NCI-H2171 treated with DMSO at 0.1 percent for 48 hours (cell line): ENCODE data around the gene CEL.

Experiments used
- DNase-seq: peaks from one replicate; lab custom pipeline; 2025; lab: John Stamatoyannopoulos, UW

CEL gene

DNA sequence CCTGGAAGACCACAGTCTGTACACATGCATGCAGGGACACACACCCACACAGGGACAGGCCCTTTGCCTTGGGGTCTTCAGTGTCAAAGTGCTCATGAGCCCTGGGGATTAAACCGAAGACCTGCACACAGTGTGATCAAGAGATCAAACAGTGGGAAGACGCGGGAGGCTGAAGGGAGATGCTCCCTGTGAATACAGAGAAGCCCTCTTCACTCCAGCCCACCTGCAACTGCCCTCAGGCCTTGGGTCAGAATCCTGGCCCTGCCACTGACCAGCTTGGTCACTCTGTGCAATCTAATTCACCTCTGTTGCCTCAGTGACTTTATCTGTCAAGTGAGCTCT is 56.4 kb downstream of the CEL start:
- no peak for DNase-seq

DNA sequence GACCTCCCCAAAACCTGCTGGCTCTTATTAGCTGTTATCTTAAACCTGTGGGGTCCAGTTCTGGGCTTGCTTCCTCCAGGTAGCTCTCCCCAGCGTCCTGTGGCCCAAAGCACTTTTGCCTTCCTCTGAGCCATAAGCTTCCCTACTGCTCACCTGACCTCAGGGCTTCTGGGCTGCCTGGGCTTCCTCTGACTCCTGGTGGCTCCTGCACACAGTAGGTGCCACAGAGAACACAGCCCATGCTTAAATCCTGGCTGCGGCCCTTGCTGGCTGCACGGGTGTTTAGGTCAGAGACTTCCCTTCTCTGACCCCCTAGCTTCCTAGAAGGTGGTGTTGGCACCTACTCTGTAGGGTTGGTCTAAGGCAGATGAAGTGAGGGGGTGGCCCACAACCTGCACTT is 56.8 kb downstream of the CEL start:
- DNase-seq = no peak

GRCh38 chr9:133119103-133119845 is 57.5 kb downstream of the CEL start:
- DNase-seq = peak; percentile 93

GRCh38 chr9:133119846-133120500 is 58.2 kb downstream of the CEL start:
- DNase-seq = peak; percentile 95

DNA sequence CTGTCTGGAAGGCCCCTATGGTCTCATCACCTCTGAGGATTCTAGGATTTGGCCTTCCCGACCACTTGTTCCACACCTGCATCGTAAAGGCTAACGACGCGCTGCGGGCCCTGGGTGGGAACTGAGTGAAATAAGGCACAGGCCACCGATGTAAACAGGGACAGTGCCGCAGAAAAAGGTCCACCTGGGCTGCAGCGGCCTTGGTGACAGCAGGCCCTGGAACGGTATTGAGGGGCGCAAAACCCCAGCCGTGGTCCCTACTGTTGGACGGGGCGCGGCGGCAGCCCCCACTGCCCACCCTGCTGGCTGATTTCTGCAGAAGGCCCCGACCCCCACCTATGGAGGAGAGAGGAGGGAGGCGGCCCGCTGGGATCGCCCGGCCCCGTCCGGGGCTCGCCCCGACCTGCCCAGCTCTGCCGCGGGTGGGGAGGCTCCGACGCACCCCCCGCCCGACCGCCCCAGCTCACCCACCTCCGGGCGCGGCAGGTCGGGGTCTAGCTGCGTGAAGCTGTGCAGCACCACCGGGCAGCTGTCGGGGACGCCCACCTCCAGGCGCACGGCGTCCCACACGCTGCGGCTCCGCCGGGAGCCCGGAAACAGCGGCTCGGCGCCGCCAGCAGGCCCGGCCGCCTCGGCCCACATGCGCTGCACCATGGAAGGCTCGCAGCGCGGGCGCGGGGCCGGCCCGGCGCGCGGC is 58.9 kb downstream of the CEL start:
- peak; percentile 86 for DNase-seq
